A549 (cell line): ENCODE measurements around the gene RABL3.

ENCODE experiments used
- CEBPB ChIP-seq, 2 experiments: fragments of >200 bp in 1 of 2; sonication (Bioruptor Twin) in 1 of 2; formaldehyde crosslinking in 1 of 2; IDR thresholded peaks; 2 replicates each; pipeline ENCODE4 v1.6.1; 2012 to 2016
- KDM1A ChIP-seq: fragments of 200-600 bp; sonication (generic); IDR thresholded peaks from 2 replicates; pipeline ENCODE4 v1.6.1; 2016; ENCODE audit warnings: low read depth, mild to moderate bottlenecking
- POLR2A ChIP-seq: IDR thresholded peaks from 2 replicates; pipeline ENCODE4 v1.6.1; 2012; ENCODE audit warnings: mild to moderate bottlenecking, low read length
- TF ChIP-seq, protein P1 (sequence below): IDR thresholded peaks from 2 replicates; pipeline ENCODE4 v1.6.1; 2012; ENCODE audit warnings: low read depth, borderline replicate concordance
- TF ChIP-seq, protein P2 (sequence below): fragments of >200 bp; sonication (Bioruptor Twin); formaldehyde crosslinking; IDR thresholded peaks from 3 replicates; pipeline ENCODE4 v1.5.1; 2016

DNA sequence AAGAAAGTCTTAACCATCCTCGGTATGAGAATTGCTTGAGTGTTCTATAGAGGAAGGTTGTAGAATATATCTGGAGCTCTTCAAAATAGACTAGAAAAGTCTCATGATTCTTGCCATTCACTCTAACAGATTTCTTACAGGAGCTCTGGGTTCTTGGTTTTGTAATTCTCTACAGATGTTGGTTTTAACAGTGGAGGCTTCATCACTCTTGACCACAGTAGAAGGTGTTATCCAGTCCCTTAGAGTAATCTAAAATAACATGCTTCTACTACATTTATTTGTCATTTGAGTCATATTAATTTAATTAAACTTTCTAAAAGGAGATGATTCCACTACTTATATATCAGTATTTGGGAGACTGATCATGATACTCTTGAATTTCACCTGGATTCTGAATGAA is 9.9 kb upstream of the RABL3 start:
- TF ChIP-seq, protein P1, sequence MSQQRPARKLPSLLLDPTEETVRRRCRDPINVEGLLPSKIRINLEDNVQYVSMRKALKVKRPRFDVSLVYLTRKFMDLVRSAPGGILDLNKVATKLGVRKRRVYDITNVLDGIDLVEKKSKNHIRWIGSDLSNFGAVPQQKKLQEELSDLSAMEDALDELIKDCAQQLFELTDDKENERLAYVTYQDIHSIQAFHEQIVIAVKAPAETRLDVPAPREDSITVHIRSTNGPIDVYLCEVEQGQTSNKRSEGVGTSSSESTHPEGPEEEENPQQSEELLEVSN: no peak
- TF ChIP-seq POLR2A (no peak), CEBPB (IDR thresholded peaks at IDR 0.05) (no peak), KDM1A (no peak)
- TF ChIP-seq, protein P2, sequence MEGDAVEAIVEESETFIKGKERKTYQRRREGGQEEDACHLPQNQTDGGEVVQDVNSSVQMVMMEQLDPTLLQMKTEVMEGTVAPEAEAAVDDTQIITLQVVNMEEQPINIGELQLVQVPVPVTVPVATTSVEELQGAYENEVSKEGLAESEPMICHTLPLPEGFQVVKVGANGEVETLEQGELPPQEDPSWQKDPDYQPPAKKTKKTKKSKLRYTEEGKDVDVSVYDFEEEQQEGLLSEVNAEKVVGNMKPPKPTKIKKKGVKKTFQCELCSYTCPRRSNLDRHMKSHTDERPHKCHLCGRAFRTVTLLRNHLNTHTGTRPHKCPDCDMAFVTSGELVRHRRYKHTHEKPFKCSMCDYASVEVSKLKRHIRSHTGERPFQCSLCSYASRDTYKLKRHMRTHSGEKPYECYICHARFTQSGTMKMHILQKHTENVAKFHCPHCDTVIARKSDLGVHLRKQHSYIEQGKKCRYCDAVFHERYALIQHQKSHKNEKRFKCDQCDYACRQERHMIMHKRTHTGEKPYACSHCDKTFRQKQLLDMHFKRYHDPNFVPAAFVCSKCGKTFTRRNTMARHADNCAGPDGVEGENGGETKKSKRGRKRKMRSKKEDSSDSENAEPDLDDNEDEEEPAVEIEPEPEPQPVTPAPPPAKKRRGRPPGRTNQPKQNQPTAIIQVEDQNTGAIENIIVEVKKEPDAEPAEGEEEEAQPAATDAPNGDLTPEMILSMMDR: no peak
